SK-N-SH (cell line): ENCODE results near the gene ARMH3. TPM values are rescaled to one million over a fixed set of nuclear protein-coding genes. Genes with fewer than 3 reads are reported as not detected.
A peak's percentile ranks its signal among the peaks of the same experiment; 100 is the strongest.

Source experiments
- CTCF ChIA-PET: fragments of 300-600, 350-600 bp; formaldehyde crosslinking; extraction: SDS; loops from one replicate; lab custom pipeline; 2021; lab: Yijun Ruan, JAX
- POLR2A ChIA-PET: fragments of 350-600 bp; sonication (Branson Sonifier 250); formaldehyde crosslinking; extraction: SDS; loops from one replicate; lab custom pipeline; 2020; ENCODE audit warnings: antibody characterized with exemption, inconsistent platforms; lab: Yijun Ruan, JAX
- DNase-seq: peaks from one replicate; pipeline ENCODE4 v3.0.0; 2012
- H2AFZ ChIP-seq: fragments of 200-600 bp; sonication (generic); 2 replicates; pipeline ENCODE4 v1.8.1; 2016; ENCODE audit warnings: antibody characterized with exemption, mild to moderate bottlenecking, low read depth
- H3F3A ChIP-seq: fragments of 200-600 bp; sonication (generic); replicated peaks from 2 replicates; pipeline ENCODE3; 2016; ENCODE audit warnings: antibody characterized with exemption, mild to moderate bottlenecking; ENCODE audit not compliant: insufficient read depth
- H3K27ac ChIP-seq, 2 experiments: fragments of 200-500 bp in 1 of 2; fragments of 200-600 bp in 1 of 2; sonication (Bioruptor generic) in 1 of 2; sonication (generic), shearing (Covaris generic) in 1 of 2; 2 replicates each; pipeline versions ENCODE4 v1.5.1 to v1.6.1; 2014 to 2016; ENCODE audit warnings: low read depth in 2 of 2, inconsistent platforms in 1 of 2, low read length in 1 of 2, mild to moderate bottlenecking in 1 of 2, mixed read lengths in 1 of 2
- H3K27me3 ChIP-seq: fragments of 200-600 bp; sonication (generic), shearing (Covaris generic); 2 replicates; pipeline ENCODE4 v1.6.1; 2016; ENCODE audit warnings: mixed run types; ENCODE audit not compliant: insufficient read depth
- H3K36me3 ChIP-seq, 2 experiments: fragments of 200-500 bp in 1 of 2; fragments of 200-600 bp in 1 of 2; sonication (Bioruptor generic) in 1 of 2; sonication (generic) in 1 of 2; replicated peaks in 1 of 2; 2 replicates each; pipeline versions ENCODE3 to v1.5.1; 2014 to 2016; ENCODE audit warnings: low read length in 1 of 2, mild to moderate bottlenecking in 1 of 2; ENCODE audit not compliant: insufficient read depth in 2 of 2, control insufficient read depth in 1 of 2
- H3K4me1 ChIP-seq, 2 experiments: fragments of 200-500 bp in 1 of 2; fragments of 200-600 bp in 1 of 2; sonication (Bioruptor generic) in 1 of 2; sonication (generic), shearing (Covaris generic) in 1 of 2; 2 replicates each; pipeline versions ENCODE4 v1.5.1 to v1.6.1; 2014 to 2016; ENCODE audit warnings: low read depth in 1 of 2, low read length in 1 of 2, mixed run types in 1 of 2; ENCODE audit not compliant: insufficient read depth in 2 of 2, control insufficient read depth in 1 of 2
- H3K4me2 ChIP-seq: fragments of 200-600 bp; sonication (generic), shearing (Covaris generic); 2 replicates; pipeline ENCODE4 v1.6.1; 2017; ENCODE audit warnings: mixed run types
- H3K4me3 ChIP-seq, 2 experiments: fragments of 200-500 bp in 1 of 2; fragments of 200-600 bp in 1 of 2; sonication (Bioruptor generic) in 1 of 2; sonication (generic), shearing (Covaris generic) in 1 of 2; 2 replicates each; pipeline versions ENCODE4 v1.5.1 to v1.8.1; 2014 to 2016; ENCODE audit warnings: low read depth in 2 of 2, inconsistent platforms in 1 of 2, low read length in 1 of 2, mild to moderate bottlenecking in 1 of 2, mixed read lengths in 1 of 2, moderate library complexity in 1 of 2
- H3K79me2 ChIP-seq: fragments of 200-600 bp; sonication (generic); 2 replicates; pipeline ENCODE4 v1.8.1; 2017; ENCODE audit warnings: mild to moderate bottlenecking; ENCODE audit not compliant: insufficient read depth
- H3K9ac ChIP-seq: fragments of 200-600 bp; sonication (generic); 2 replicates; pipeline ENCODE4 v1.6.1; 2017; ENCODE audit warnings: mixed run types
- H3K9me2 ChIP-seq: fragments of 200-600 bp; sonication (generic); 2 replicates; pipeline ENCODE4 v1.6.1; 2017; ENCODE audit warnings: mixed run types
- H3K9me3 ChIP-seq: fragments of 200-600 bp; sonication (generic); 2 replicates; pipeline ENCODE4 v1.6.1; 2017; ENCODE audit warnings: mixed run types, mild to moderate bottlenecking, moderate library complexity
- H4K20me1 ChIP-seq: fragments of 200-600 bp; sonication (generic); 2 replicates; pipeline ENCODE4 v1.6.1; 2017; ENCODE audit warnings: mild to moderate bottlenecking, mixed run types; ENCODE audit not compliant: insufficient read depth
- CTCF ChIP-seq: fragments of 200-600 bp; sonication (generic); IDR thresholded peaks from 2 replicates; pipeline ENCODE4 v1.6.1; 2017; ENCODE audit warnings: antibody characterized with exemption, mild to moderate bottlenecking, moderate library complexity
- EP300 ChIP-seq, 2 experiments: IDR thresholded peaks; 2 replicates each; pipeline versions ENCODE4 v1.4.0 to v1.6.1; 2012; ENCODE audit warnings: borderline replicate concordance in 1 of 2, low read depth in 1 of 2, low read length in 1 of 2
- FOSL2 ChIP-seq: IDR thresholded peaks from 2 replicates; pipeline ENCODE4 v1.4.0; 2012; ENCODE audit warnings: low read depth, mild to moderate bottlenecking, moderate library complexity, borderline replicate concordance
- FOXM1 ChIP-seq: IDR thresholded peaks from 2 replicates; pipeline ENCODE4 v1.4.0; 2012; ENCODE audit warnings: low read depth, mild to moderate bottlenecking
- GABPA ChIP-seq: IDR thresholded peaks from 2 replicates; pipeline ENCODE4 v1.4.0; 2012; ENCODE audit warnings: low read depth, mild to moderate bottlenecking
- JUND ChIP-seq: IDR thresholded peaks from 2 replicates; pipeline ENCODE4 v1.4.0; 2012
- MEF2A ChIP-seq: IDR thresholded peaks from 2 replicates; pipeline ENCODE4 v1.4.0; 2012; ENCODE audit warnings: low read depth, borderline replicate concordance
- SMC3 ChIP-seq: IDR thresholded peaks from 2 replicates; pipeline ENCODE4 v1.6.1; 2012; ENCODE audit warnings: low read depth, low read length, improper control_type of control experiment
- YY1 ChIP-seq: IDR thresholded peaks from 2 replicates; pipeline ENCODE4 v1.4.0; 2012; ENCODE audit warnings: low read depth, mild to moderate bottlenecking
- WGBS: methylation state at CpG from one replicate; pipeline ENCODE4 v1.1.6; 2017; ENCODE audit warnings: low lambda C conversion rate; 5-methylcytosine and 5-hydroxymethylcytosine counted together
- polyA plus RNA-seq, 3 experiments: library from polyadenylated mRNA; depleted of rRNA; stranded (reverse); fragments of >200 nt; gene quantifications; 2 replicates each; pipeline ENCODE4 v1.2.3, GENCODE V29; 2012
- TF ChIP-seq, protein P1 (sequence below): fragments of 150-350 bp; IDR thresholded peaks from 2 replicates; pipeline ENCODE4 v1.6.1; 2016; ENCODE audit warnings: mild to moderate bottlenecking, low read depth, low read length
- TF ChIP-seq, protein P2 (sequence below): IDR thresholded peaks from 2 replicates; pipeline ENCODE4 v1.4.0; 2012; ENCODE audit warnings: low read depth, borderline replicate concordance

Gene ARMH3
- polyA plus RNA-seq, 1 of the 3 experiments (the other 2 are of a cell fraction): 12.1 TPM

DNA sequence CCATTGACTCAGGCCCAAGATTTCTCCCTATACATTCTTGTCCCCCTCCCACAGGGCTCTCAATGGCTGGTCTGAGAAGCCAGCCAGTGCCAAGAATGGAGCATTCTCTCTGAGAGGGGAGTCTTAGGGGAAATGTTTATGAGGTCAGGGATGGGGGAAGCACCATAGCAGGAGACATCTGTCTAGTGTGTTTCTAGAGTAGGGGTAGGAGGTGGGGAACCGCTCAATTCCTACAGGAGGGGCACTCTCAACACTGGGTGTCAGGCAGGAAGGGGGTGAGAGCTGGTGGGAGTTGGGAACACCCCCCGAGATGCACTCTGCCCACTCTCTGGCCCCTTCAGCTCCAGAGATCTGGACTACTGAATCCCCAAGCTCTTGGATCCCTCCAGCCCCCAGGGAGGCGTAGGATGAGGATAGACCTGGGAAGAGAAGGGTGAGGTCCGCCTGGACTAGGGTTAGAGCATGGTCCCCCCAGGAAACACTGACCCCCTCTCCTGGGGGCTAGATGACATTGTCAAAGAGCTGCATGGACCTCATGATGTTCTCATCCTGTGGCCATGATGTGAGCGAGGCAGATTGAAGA lies 229.0 kb downstream of the ARMH3 start:
- WGBS: 89% methylated on average over 4 of the region's 5 CpGs
- TF ChIP-seq FOSL2: no peak
- TF ChIP-seq, protein P1, sequence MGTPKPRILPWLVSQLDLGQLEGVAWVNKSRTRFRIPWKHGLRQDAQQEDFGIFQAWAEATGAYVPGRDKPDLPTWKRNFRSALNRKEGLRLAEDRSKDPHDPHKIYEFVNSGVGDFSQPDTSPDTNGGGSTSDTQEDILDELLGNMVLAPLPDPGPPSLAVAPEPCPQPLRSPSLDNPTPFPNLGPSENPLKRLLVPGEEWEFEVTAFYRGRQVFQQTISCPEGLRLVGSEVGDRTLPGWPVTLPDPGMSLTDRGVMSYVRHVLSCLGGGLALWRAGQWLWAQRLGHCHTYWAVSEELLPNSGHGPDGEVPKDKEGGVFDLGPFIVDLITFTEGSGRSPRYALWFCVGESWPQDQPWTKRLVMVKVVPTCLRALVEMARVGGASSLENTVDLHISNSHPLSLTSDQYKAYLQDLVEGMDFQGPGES: no peak
- TF ChIP-seq MEF2A: no peak
- no peak for TF ChIP-seq GABPA
- no peak for TF ChIP-seq JUND
- TF ChIP-seq, protein P2, sequence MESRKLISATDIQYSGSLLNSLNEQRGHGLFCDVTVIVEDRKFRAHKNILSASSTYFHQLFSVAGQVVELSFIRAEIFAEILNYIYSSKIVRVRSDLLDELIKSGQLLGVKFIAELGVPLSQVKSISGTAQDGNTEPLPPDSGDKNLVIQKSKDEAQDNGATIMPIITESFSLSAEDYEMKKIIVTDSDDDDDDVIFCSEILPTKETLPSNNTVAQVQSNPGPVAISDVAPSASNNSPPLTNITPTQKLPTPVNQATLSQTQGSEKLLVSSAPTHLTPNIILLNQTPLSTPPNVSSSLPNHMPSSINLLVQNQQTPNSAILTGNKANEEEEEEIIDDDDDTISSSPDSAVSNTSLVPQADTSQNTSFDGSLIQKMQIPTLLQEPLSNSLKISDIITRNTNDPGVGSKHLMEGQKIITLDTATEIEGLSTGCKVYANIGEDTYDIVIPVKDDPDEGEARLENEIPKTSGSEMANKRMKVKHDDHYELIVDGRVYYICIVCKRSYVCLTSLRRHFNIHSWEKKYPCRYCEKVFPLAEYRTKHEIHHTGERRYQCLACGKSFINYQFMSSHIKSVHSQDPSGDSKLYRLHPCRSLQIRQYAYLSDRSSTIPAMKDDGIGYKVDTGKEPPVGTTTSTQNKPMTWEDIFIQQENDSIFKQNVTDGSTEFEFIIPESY: no peak
- TF ChIP-seq SMC3: no peak
- TF ChIP-seq CTCF: no peak
- no peak for TF ChIP-seq EP300 (IDR thresholded peaks at IDR 0.05; ENCODE audit: borderline replicate concordance in 1 of 2, low read depth in 1 of 2, low read length in 1 of 2)
- Histone ChIP-seq H3K4me2 (peak overlapping the region; percentile 38; the same call in 1 of the 2 replicates), H3K27me3 (no peaks in the 10 kb centered on the region), H3K9me3 (no peaks in the 10 kb centered on the region), H3K27ac (no peak overlapping the region), H3F3A (no peaks in the 10 kb centered on the region), H3K79me2 (no peaks in the 10 kb centered on the region), H3K36me3 (no peaks in the 10 kb centered on the region), H3K9me2 (no peaks in the 10 kb centered on the region), H3K4me1 (peaks cover 9 to 20% of the 10 kb centered on the region in 2 experiments; a peak in 3 of 4 replicates), H3K4me3 (no peak overlapping the region), H3K9ac (no peak overlapping the region), H4K20me1 (no peaks in the 10 kb centered on the region), H2AFZ (no peak overlapping the region)
- POLR2A ChIA-PET: interaction anchor here (0.8 kb wide), 1 partner anchor 8 kb away, joined by 4 read pairs; the partner anchor contains the start of gene OGA
- no peak for DNase-seq
- CTCF ChIA-PET: interaction anchor here (1.0 to 8.5 kb wide), 4 partner anchors 9 to 181 kb away, joined by 3 to 73 read pairs (median 4); partner anchors contain the start of genes KCNIP2 and NPM3

- CTCF ChIA-PET: interaction anchor here (0.7 to 1.3 kb wide), 3 partner anchors 11 to 248 kb away, joined by 3 to 6 read pairs (median 5); no protein-coding TSS in a partner anchor
- Histone ChIP-seq H3K36me3 (no peaks in the 10 kb centered on the region), H3K27ac (no peak overlapping the region), H3K4me2 (no peak overlapping the region), H3K79me2 (no peaks in the 10 kb centered on the region; the same call in none of the 2 replicates), H3F3A (no peaks in the 10 kb centered on the region), H3K9ac (no peak overlapping the region), H3K4me3 (no peak overlapping the region), H2AFZ (no peak overlapping the region), H3K27me3 (no peaks in the 10 kb centered on the region), H3K9me3 (no peaks in the 10 kb centered on the region), H3K9me2 (no peaks in the 10 kb centered on the region)
- no peak for DNase-seq
- POLR2A ChIA-PET: no interaction called here
- TF ChIP-seq YY1: no peak
- TF ChIP-seq FOXM1: no peak
- TF ChIP-seq, all 33 proteins: peak for 0
- no peaks in the 10 kb centered on the region for H4K20me1 ChIP-seq
- peaks cover 0 to 5% of the 10 kb centered on the region in 2 experiments; a peak in 1 of 4 replicates for H3K4me1 ChIP-seq
- 100% methylated on average over 2 of the region's 2 CpGs for WGBS
These were observed 231.2 kb downstream of the ARMH3 start for GRCh38 chr10:101824736-101825135.
